HG02623 (cell line): Measurements from ENCODE around the gene RIPK4.

Experiments
- ATAC-seq: cut with Tn5 transposase; IDR thresholded peaks from one replicate; pipeline ENCODE4 v1.9.1; 2021; ENCODE audit warnings: moderate library complexity; ENCODE audit not compliant: unreplicated experiment

Gene RIPK4

DNA sequence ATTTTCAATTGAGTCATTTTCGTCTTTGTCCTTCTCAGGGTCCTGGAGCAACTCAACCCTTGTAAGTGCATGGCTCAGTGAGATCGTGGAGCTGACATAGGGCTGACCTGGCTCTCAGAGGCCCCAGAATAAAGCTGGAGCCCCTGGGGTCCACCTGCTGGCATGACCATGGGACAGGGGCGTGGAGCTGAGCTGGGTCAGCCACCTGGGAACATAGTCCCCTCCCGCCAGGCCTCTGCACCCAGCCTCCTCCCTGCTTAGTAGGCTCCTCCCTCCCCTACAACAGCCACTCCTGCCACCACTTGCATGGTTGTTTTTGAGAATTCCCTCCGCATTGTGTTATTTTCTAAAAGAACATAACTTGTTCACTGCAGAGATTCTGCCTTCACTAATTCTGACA is 3.1 kb upstream of the RIPK4 start:
- no peak for ATAC-seq

DNA sequence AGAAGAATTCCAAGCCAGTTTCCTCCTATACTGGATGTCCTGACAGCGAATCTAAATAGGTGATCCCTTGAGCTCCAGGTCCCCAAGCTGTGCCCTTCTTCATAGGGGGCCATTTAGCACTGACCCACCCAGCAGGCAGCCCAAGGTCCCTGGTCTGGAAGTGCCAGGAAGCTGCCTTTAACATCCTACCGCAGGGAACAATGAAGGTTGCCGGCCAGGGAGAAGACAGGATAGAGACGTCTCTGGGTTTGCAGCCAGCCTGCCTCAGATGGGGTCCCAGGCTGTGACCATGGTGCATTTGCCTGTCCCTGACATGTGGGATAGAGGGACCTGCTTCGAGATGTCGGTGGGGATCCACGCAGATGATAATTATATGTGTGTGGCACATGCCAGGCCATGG is 2.7 kb upstream of the RIPK4 start:
- no peak for ATAC-seq

GRCh38 chr21:41769111-41769510 is 2.3 kb upstream of the RIPK4 start:
- ATAC-seq: no peak

DNA sequence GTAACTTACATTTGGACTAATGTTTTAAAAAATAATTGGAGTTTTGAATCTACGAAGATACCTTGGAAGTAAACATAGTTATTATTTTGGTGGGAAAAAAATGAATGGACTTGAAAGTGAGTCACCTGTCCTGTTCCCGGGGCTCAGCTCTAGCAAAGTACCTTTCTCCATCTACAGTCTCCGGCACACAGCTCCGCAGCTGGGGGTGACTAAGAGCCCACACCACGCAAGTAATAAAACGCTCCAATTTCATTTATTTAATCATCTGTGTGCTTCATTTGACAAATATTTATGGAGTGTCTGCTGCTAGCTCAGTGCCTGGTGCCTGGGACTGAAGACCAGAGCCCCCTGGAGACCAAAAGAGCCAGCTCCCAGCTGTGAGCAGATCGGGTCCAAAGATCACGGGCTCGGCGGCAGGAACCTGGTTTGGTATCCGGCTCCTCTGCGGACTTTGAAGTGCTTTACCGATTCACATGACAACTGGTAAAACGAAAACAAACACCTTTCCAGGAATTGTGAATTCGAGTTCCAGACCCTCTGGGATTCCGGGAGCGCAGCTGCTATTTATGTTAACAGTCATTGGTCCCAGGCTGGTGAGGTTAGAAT is 1.7 kb upstream of the RIPK4 start:
- no peak for ATAC-seq

DNA sequence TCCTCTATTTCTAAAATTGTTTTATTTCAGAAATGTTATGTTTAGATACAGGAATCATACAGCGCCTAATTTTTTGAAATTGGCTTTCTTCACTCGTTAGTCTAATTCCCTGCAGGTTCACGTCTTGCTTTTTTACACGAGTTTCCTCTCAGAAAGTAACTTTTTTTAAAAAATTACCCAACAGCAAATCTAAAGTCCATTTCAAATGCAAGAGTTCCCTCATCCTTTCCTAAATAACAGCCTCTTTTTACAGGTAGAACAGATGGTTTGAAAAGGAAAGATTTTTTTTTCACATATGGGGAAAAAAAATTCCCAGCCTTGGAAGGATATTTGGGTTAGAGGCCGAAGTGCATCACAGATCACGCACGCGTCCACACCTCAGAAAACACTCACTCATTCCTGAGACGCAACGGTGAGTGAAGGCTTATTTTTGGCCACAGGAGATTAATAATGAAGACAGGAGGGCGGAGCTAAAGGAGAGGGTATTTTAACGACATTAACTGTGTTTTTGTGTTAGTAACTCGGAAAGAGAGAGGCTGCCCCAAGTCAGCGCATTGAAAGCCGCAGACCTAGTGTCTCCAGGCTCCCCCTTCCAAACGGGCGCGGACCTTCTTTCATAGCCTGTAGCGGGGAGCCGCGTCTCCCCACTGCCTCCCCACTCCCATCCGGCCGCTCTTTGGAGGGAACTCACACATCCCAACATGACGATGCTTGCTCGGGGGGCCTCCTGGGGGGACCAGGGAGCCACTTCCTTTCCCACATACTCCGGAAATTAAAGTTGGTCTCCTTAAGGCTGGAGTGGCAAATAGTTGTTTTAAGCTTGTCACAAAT is 969 bp upstream of the RIPK4 start:
- no peak for ATAC-seq

DNA sequence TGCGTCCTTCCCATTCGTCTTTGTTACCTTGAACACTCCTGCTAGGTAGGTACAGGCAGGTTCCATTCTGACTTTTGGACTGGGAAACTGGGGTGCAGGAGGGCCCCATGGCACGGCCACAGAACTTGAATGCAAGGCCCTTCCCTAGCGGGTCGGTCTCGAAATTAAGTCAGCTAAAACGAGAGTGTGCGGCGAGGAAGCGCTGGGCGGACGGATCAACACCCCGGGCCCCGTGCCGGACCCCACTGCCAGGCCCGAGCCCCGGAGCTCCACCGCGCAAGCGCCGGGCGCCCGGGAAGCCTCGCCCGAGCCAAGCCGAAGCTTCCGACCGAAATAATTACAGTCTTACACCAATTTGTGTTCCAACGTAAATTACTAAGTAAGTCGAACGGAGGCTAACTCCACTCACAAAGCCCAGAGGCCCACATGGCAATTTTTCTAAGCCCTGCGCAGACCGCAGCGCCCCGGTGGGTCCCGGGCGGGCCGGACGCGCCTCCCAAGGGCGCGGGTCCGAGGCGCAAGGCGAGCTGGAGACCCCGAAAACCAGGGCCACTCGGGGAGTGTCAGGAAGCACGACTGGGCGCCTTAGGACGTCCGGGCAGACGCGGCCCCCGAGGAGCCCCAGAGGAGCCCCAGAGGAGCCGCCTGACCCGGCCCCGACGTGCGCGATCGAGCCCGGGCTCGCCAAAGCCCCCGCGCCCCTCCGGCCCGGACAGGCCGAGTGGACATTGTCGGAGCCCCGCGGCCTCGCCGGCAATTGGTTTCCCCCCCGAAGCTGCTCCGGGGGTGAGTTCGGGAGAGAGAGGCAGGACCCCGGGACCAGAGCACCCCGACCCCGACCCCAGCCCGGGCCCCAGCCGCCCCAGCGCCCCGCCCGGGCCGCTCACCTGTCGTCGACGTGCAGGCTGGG is 624 bp downstream of the RIPK4 start:
- ATAC-seq: no peak

DNA sequence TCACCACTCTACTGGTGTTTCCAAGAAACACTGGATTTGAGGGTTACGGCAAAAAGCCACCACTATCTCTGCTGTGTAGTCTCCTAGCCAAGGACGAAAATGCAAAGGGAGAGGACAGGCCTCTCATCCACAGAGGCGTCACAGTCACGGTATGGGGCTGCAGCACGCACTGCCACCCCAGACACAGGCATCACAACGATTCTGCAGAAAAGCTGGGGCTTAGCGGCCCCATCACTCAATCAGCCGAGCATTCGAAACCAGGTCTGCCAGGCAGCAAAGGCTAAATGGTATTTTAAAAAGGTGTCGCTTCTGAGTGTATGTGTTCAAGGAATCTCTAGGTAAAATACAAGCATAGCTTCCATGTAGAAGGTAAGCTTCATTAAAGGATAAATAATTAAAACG is 1.4 kb downstream of the RIPK4 start:
- no peak for ATAC-seq

GRCh38 chr21:41764558-41765419 is 2.1 kb downstream of the RIPK4 start:
- ATAC-seq: no peak

DNA sequence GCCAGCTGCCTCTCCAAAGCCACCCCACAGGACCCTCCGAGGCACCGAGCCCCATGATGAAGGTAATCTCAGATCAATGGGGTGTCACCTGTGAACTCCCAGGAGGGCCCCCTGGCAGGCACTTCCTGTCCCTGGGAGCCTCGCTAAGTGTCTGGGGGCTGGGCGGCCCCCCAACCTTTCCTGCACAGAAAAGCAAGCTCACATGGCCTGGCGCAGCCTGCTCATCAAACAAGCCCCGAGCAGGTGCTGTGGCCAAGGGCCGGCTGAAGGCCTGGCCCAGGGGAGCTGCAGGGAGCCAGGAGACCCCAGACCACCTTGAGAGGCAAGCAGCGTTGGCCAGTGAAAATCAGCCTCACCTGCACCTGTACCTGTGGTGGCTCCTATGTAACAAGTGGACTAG is 2.9 kb downstream of the RIPK4 start:
- no peak for ATAC-seq

GRCh38 chr21:41763398-41763931 is 3.4 kb downstream of the RIPK4 start:
- no peak for ATAC-seq

DNA sequence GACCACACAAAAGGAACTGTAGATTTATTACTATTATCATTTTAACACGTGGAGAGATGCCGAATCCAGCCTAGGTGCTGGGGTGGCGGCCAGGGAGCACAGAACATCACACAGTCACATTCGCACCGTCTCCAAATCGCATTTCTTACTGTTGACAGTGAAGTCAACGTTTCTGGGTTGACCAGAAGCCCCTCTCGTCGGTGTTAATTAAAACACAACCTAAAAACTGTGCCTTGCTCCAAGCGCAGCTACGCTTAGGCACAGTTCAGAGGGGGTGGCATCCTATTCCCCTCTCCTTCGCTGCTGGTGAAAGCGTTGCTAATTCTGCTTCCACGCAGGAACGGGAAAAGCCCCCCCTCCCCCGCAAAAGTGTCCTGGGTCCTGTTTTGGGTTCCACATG is 4.1 kb downstream of the RIPK4 start:
- ATAC-seq: no peak

GRCh38 chr21:41761934-41762635 is 4.8 kb downstream of the RIPK4 start:
- ATAC-seq: no peak

- ATAC-seq: no peak
Observed at GRCh38 chr21:41761211-41761933, 5.5 kb downstream of the RIPK4 start.

DNA sequence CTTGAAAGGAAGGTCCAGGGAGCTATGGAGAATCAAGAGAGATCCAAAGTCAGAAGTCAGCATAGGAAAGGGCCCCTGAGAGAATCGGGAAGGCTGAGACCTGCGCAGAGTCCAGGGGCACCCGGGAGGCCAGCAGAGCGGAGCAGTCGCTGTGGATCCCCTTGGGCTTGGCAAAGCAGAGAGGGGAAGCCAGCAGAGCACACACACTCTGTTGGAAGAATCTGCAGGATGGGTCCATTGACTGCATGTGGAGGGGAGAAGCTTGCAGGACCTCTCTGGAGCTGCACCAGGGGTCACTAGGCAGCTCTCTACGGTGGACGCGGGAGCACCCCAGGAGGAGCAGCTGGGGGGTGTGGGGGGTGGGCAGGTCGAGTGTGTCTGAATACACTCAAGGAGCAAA is 6.4 kb downstream of the RIPK4 start:
- no peak for ATAC-seq

DNA sequence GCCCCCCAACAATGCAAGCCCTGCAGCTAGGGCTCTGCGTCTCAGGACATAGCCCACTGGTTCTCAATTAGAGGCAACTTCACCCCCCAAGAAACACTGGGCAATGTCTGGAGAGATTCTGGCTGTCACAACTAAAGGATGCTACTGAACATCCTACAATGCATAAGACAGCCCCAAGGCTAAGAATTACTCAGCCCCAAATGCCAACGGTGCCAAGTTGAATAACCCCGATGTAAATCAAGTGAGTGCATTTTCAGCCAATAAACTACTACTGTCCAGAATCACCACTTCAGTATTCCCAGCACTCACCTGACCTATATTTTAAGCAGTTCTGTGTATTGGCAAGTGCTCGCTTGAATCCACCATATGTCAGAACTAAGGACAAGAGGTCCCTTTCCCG is 6.9 kb downstream of the RIPK4 start:
- ATAC-seq: no peak

- ATAC-seq: no peak
Observed at GRCh38 chr21:41759214-41759840, 7.5 kb downstream of the RIPK4 start.

- no peak for ATAC-seq
Observed at GRCh38 chr21:41758550-41758949, 8.3 kb downstream of the RIPK4 start.

DNA sequence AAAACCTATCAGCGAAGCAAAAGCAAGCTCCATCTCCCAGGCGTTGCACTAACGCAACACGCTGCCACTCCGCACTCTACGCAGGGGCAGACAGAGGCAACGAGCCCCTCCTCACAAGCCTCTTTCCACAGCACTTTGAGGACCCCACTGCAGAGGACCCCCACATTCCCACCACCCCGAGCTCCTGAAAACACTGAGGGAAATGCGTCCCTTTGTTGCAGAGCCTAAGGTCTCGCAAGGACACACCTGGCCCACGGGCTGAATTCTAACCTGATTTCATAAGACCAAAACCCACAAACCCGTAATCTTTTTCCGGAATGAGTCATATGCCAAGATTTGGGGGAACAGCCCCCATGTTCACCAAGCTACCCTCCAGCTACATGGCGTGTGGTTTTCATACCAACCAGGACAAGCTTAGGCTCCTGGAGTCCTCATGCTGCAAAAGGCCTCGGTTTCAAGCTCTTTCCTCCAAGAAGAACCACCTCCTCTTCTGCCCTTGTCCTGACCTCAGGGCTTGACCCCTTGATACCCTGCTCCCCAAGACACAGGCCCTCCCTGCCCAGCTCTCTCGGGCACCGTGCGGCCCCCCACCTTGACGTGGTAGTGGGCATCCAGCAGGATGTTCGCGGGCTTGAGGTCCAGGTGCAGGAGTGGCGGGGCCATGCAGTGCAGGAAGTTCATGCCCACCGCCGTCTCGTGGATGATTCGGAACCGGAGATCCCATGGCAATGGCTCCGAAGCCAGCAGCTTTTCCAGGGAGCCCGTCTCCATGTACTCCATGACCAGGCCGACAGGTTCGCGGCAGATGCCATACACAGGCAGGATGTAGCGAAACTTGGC is 10.7 kb downstream of the RIPK4 start:
- no peak for ATAC-seq
